H54 (cell line): ENCODE measurements around the gene EFS.

Source experiments
- DNase-seq: peaks from one replicate; pipeline ENCODE4 v3.0.0; 2011; ENCODE audit warnings: low spot score, mixed read lengths; ENCODE audit not compliant: insufficient read length
- FAIRE-seq: peaks from 3 replicates; lab custom pipeline; 2011; peaks lifted over from hg19 to GRCh38; lab: Jason Lieb, UNC
- POLR2A ChIP-seq: IDR thresholded peaks from 2 replicates; pipeline ENCODE4 v1.6.1; 2011; ENCODE audit warnings: low read depth, mild to moderate bottlenecking, low read length

Gene EFS

GRCh38 chr14:23351681-23352505 is 13.1 kb downstream of the EFS start:
- no peak for FAIRE-seq
- DNase-seq, result no peak
- no peak for TF ChIP-seq POLR2A

GRCh38 chr14:23349156-23349845 is 15.7 kb downstream of the EFS start:
- DNase-seq (no peak), FAIRE-seq (no peak)
- TF ChIP-seq POLR2A, result no peak

DNA sequence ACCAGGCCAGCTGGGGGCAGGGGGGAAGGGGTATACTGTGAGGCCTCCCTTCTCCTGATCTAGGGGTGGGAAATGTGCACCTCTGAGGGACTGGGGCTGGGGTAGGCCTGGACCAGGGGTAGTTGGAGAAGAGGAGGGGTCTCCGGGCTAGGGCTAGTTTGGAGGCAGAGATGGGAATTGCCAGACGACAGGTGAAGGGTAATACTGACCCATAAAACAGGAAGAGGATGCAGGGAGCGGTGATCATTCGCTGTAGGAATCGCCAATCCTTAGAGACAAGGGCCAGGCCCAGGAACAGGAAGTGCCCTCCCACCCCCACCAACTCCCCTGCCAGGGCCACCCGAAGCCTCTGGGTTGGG is 16.7 kb downstream of the EFS start:
- TF ChIP-seq POLR2A, result no peak
- no peak for FAIRE-seq

DNA sequence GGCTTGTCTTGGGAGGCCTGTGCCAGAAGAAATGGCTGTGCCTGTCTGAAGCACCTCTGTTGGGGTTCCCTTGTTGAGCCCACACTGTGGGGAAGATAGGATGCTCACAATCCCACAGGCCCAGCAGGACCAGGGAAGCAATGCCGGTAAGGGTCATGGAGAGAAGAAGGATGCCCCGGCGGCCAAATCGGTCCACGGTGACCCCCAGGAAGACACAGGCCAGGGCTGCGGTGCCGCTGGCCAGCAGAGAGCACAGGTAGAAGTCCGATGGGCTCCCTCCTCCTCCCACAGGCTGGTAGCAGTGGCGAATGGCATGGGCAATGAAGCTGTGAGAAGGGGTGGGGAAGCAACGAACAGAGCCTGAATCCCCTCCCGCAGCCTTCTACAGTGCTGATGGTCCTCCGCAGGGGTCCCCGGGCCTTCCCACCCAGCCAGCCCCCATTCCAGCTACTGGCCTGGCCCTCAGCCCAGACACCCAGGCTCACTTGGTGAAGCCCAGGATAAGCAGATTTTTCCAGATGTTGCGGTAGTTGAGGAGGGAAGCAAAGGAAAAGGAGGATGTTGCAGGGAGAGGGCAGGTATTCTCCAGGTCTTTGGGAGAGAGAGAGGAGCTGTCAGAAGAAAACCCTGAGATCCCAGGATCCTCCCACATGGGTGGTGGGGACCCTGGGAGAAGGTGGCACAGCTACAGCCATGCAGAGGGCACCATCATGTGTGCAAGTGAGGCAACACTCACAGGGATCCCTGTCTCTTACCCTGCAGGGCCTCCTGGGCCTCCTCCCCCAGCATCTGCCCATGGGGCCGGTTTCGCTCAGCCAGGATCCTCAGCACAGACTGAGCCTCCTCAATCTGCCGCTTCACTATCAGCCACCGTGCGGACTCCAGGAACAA is 17.3 kb downstream of the EFS start:
- FAIRE-seq (no peak), DNase-seq (no peak)
- TF ChIP-seq POLR2A, result no peak

More for the DNA sequence above, 16.7 kb downstream of the EFS start:
- DNase-seq, result no peak

DNA sequence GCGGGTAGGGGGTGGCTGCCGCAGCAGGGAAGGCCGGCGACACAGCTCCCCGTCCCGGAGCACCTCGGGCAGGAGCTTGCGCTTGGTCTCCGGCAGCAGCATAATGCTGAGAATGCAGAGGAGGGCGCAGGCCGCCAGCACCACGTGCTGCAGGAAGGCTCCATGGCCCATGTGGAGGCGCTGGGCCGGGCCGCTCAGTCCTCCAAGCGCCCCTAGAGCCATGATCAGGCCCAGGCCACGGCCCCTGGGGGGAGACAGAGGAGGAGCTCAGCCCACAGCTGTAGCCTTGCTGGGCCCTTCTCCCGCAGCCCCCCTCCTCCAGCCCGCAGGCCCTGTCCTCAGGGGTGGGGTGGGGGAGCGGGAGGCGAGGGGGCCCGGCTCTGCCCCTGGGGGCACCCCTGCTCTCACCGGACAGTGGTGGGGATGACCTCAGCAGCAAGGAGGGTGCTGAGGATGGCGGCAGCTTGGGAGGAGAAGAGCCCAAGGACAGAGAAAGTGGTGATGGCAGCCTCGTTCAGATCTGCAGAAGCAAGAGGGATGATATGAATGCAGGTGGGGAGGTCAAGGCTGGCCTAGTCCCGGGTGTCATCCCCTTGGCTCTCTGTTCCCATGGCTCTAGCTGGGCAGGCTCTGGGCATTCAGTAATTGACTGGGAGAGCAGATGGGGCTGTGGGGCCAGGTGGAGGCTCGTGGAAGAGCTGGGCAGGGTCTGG is 18.1 kb downstream of the EFS start:
- FAIRE-seq (no peak), DNase-seq (no peak)
- no peak for TF ChIP-seq POLR2A

- FAIRE-seq, result no peak
- TF ChIP-seq POLR2A, result no peak
Measured at GRCh38 chr14:23345987-23346692, 18.8 kb downstream of the EFS start.

DNA sequence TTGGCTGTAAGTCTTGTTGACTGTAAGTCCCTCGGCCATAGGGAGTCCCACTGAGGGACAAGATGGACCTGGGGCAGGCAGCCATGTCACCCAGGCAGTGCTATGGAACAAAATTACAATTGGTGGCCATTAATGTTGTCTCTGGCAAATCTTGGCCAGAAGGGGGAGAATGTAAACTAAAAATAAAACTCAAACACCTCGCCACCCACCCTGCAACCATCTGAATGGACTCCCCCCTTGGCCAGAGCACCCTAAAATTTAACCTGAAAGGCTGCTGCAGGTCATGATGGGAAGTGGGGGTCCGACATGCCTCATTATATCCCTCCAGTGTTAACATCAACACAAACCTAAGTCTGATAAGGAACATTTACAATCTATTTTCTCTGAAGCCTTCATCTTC is 20.5 kb downstream of the EFS start:
- FAIRE-seq, result no peak
- TF ChIP-seq POLR2A, result no peak
- DNase-seq, result no peak

More at GRCh38 chr14:23345987-23346692, 18.8 kb downstream of the EFS start:
- DNase-seq, result no peak

GRCh38 chr14:23339506-23340268 is 25.3 kb downstream of the EFS start:
- FAIRE-seq, result no peak
- no peak for DNase-seq

GRCh38 chr14:23335623-23336022 is 29.3 kb downstream of the EFS start:
- FAIRE-seq (no peak), DNase-seq (no peak)
- no peak for TF ChIP-seq POLR2A

More at GRCh38 chr14:23339506-23340268, 25.3 kb downstream of the EFS start:
- no peak for TF ChIP-seq POLR2A

DNA sequence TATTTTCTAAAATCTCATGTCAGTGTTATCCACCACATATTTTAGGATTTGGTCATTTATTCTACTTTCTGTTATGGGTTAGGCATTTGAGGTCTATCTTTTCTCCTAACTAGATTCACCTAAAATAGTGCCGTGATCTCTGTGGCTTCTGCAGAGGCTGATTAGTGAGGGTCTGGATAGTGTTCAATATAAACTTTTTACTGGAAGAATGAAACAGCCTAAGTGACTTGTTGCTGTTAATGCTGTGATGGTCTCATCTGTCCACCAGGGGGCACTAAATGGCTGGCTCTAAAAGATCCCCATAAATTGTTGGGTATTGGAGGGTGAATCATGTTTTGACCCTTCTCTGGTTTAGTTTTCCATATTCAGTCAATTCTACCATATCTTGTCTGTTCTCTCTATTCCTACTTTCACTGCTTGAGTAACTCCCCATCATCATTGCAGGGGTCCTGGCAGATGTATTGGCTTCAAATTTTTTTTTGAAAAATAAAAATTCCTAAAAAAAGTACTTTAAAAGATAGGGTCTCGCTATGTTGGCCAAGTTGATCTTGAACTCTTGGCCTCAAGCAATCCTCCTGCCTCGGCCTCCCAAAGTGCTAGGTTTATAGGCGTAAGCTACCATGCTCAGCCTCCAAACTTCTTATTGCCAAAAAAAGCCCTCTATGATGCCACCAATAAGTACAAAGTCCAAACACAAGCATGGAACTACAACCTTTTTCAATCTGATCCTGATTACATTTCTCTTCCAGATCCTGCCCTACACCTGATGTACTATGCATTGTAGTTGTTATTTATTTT is 36.8 kb downstream of the EFS start:
- FAIRE-seq, result peak; percentile 38
- DNase-seq, result peak; percentile 37
- no peak for TF ChIP-seq POLR2A
